ENCODE data around the gene GRIN3B. TPM values are rescaled to one million over a fixed set of nuclear protein-coding genes. Genes with fewer than 3 reads are reported as not detected.

The GRIN3B gene
- polyA plus RNA-seq, 2 of the 4 experiments (the other 2 are of a cell fraction): 0.67 to 1.5 TPM

- ATAC-seq (no peak), DNase-seq (ENCODE audit: low read depth in 1 of 2, low spot score in 1 of 2) (no peak), FAIRE-seq (no peak)
- POLR2A ChIA-PET: no interaction called here
- WGBS (ENCODE audit: missing lambda C conversion rate): 81% methylated on average over 3 of the region's 8 CpGs
- Histone ChIP-seq H3K9me3 (no peaks in the 10 kb centered on the region), H3K4me3 (no peak overlapping the region), H3K27ac (no peak overlapping the region), H3K4me1 (peaks cover 40% of the 10 kb centered on the region), H3K4me2 (no peak overlapping the region)
- CTCF ChIA-PET: interaction anchor here (0.6 to 1.4 kb wide), 3 partner anchors 10 to 31 kb away, joined by 3 to 5 read pairs (median 4); no protein-coding TSS in a partner anchor
- TF ChIP-seq REST (IDR thresholded peaks at IDR 0.05) (no peak), MYC (IDR thresholded peaks at IDR 0.05; ENCODE audit: borderline replicate concordance, low read length) (no peak), HEYL (CRISPR knock-in tag; IDR thresholded peaks at IDR 0.05) (no peak), RFX5 (IDR thresholded peaks at IDR 0.05) (no peak), MAX (IDR thresholded peaks at IDR 0.05) (no peak), TP53 (CRISPR knock-in tag; IDR thresholded peaks at IDR 0.05) (no peak)
These were observed 39.6 kb upstream of the GRIN3B start for GRCh38 chr19:960601-960938.

GRCh38 chr19:961866-962620, 38.2 kb upstream of the GRIN3B start:
- no peak overlapping the region for H3K4me3 ChIP-seq
- peak overlapping the region; percentile 24 to 63; a peak in 3 of 6 replicates for H3K27ac ChIP-seq
- H3K9me3 ChIP-seq: no peaks in the 10 kb centered on the region
- DNase-seq (ENCODE audit: low read depth in 1 of 2, low spot score in 1 of 2) (peak in 1 of 2 experiments; percentile 66), FAIRE-seq (no peak), ATAC-seq (peak in 1 of 2 experiments; percentile 42; a peak in 2 of 6 replicates)
- ChIA-PET CTCF (interaction anchor here (0.8 to 1.1 kb wide), 4 partner anchors 9 to 27 kb away, joined by 3 to 4 read pairs (median 3); no protein-coding TSS in a partner anchor), POLR2A (no interaction called here)
- peak overlapping the region; percentile 44; the same call in 2 of the 3 replicates for H3K4me2 ChIP-seq
- TF ChIP-seq CHD4 (IDR thresholded peaks at IDR 0.05; ENCODE audit: borderline replicate concordance): no peak
- TF ChIP-seq NPAS2 (CRISPR knock-in tag; IDR thresholded peaks at IDR 0.05; ENCODE audit: borderline replicate concordance): no peak
- no peak for TF ChIP-seq ZSCAN20 (CRISPR knock-in tag; IDR thresholded peaks at IDR 0.05)
- no peak for TF ChIP-seq MAX (IDR thresholded peaks at IDR 0.05)
- 55% methylated on average over 14 of the region's 14 CpGs for WGBS (ENCODE audit: missing lambda C conversion rate)
- peaks cover 32% of the 10 kb centered on the region for H3K4me1 ChIP-seq

GRCh38 chr19:962683-963400, 37.4 kb upstream of the GRIN3B start:
- no peak for ATAC-seq
- no peak for TF ChIP-seq HOXA7 (CRISPR knock-in tag; IDR thresholded peaks at IDR 0.05)
- TF ChIP-seq NPAS2 (CRISPR knock-in tag; IDR thresholded peaks at IDR 0.05; ENCODE audit: borderline replicate concordance): no peak
- no peak for TF ChIP-seq ATOH8 (CRISPR knock-in tag; IDR thresholded peaks at IDR 0.05; ENCODE audit: low read depth)
- no peak for TF ChIP-seq TFCP2L1 (CRISPR knock-in tag; IDR thresholded peaks at IDR 0.05)
- TF ChIP-seq RCOR1 (IDR thresholded peaks at IDR 0.05; ENCODE audit: low read depth, low read length): no peak
- no peak for TF ChIP-seq EHF (CRISPR knock-in tag; IDR thresholded peaks at IDR 0.05)
- TF ChIP-seq NFE2L2 (conservative IDR thresholded peaks at IDR 0.05; ENCODE audit: low read length): no peak
- TF ChIP-seq JUN (IDR thresholded peaks at IDR 0.05): no peak
- TF ChIP-seq ZNF302 (CRISPR knock-in tag; IDR thresholded peaks at IDR 0.05): no peak
- no peak for TF ChIP-seq HES2 (IDR thresholded peaks at IDR 0.05)
- TF ChIP-seq HOXB13 (CRISPR knock-in tag; IDR thresholded peaks at IDR 0.05; ENCODE audit: low read depth): no peak
- TF ChIP-seq E2F6 (IDR thresholded peaks at IDR 0.05; ENCODE audit: borderline replicate concordance, low read depth): no peak
- POLR2A ChIA-PET: no interaction called here
- Histone ChIP-seq H3K4me2 (0 out of 3 replicates have a peak overlapping the region, but pooled peaks have one; percentile 44), H3K4me1 (peaks cover 31% of the 10 kb centered on the region), H3K27ac (peak overlapping the region in 1 of 2 experiments; percentile 52; a peak in 3 of 6 replicates), H3K9me3 (no peaks in the 10 kb centered on the region), H3K4me3 (no peak overlapping the region)
- WGBS (ENCODE audit: missing lambda C conversion rate): 91% methylated on average over 13 of the region's 31 CpGs
- FAIRE-seq: no peak
- CTCF ChIA-PET: interaction anchor here (2.1 kb wide), 1 partner anchor 21 kb away, joined by 5 read pairs; the partner anchor contains the start of gene WDR18
- DNase-seq (ENCODE audit: low read depth in 1 of 2, low spot score in 1 of 2): no peak

Data from A549 (cell line).